LNCaP clone FGC (cell line): ENCODE data around the gene MRTFA.

Experiments
- DNase-seq: peaks from one replicate; pipeline ENCODE4 v3.0.0-alpha.2; 2011; ENCODE audit warnings: low read depth
- H3K4me3 ChIP-seq: 2 replicates; pipeline ENCODE4 v1.5.1; 2011; ENCODE audit warnings: mild to moderate bottlenecking, low read depth, low read length, control low read depth
- CTCF ChIP-seq: IDR thresholded peaks from 2 replicates; pipeline ENCODE4 v1.5.1; 2012; ENCODE audit warnings: mild to moderate bottlenecking; ENCODE audit not compliant: control insufficient read depth, insufficient read depth; ENCODE audit errors: extremely low read depth

The MRTFA gene

GRCh38 chr22:40434745-40435144 lies 201.8 kb downstream of the MRTFA start:
- H3K4me3 ChIP-seq, result no peak overlapping the region
- DNase-seq, result no peak
- no peak for TF ChIP-seq CTCF

GRCh38 chr22:40434106-40434505 lies 202.4 kb downstream of the MRTFA start:
- no peak overlapping the region for H3K4me3 ChIP-seq
- TF ChIP-seq CTCF, result no peak
- no peak for DNase-seq

GRCh38 chr22:40433416-40434090 lies 203.0 kb downstream of the MRTFA start:
- H3K4me3 ChIP-seq, result no peak overlapping the region
- DNase-seq, result no peak
- no peak for TF ChIP-seq CTCF

GRCh38 chr22:40432625-40433024 lies 203.9 kb downstream of the MRTFA start:
- no peak for DNase-seq
- TF ChIP-seq CTCF, result no peak
- H3K4me3 ChIP-seq, result no peak overlapping the region

GRCh38 chr22:40432157-40432556 lies 204.4 kb downstream of the MRTFA start:
- H3K4me3 ChIP-seq, result no peak overlapping the region
- no peak for DNase-seq
- TF ChIP-seq CTCF, result no peak

- no peak for TF ChIP-seq CTCF
- DNase-seq, result no peak
- H3K4me3 ChIP-seq, result no peak overlapping the region
These were observed 205.5 kb downstream of the MRTFA start for GRCh38 chr22:40430991-40431390.

GRCh38 chr22:40429481-40429880 lies 207.0 kb downstream of the MRTFA start:
- TF ChIP-seq CTCF, result no peak
- no peak overlapping the region for H3K4me3 ChIP-seq
- no peak for DNase-seq
